HG02763 (cell line): Measurements from ENCODE around the gene TCHHL1.
"Not testable (repeated sequence)": the region's sequence is repeated elsewhere in the genome, so short reads cannot be mapped to it uniquely, and the experiment has no call there.

Experiments used
- ATAC-seq: cut with Tn5 transposase; IDR thresholded peaks from one replicate; pipeline ENCODE4 v1.9.1; 2021; ENCODE audit warnings: mild to moderate bottlenecking, moderate library complexity; ENCODE audit not compliant: unreplicated experiment

Gene TCHHL1

GRCh38 chr1:152096931-152097330, 8.1 kb upstream of the TCHHL1 start:
- no peak for ATAC-seq

- no peak for ATAC-seq
These were observed 2.1 kb downstream of the TCHHL1 start for GRCh38 chr1:152086760-152087159.

GRCh38 chr1:152084853-152085252, 4.0 kb downstream of the TCHHL1 start:
- no peak for ATAC-seq

- ATAC-seq, result not testable (repeated sequence)
These were observed 7.8 kb downstream of the TCHHL1 start for GRCh38 chr1:152081026-152081425.

GRCh38 chr1:152080494-152080893, 8.4 kb downstream of the TCHHL1 start:
- ATAC-seq, result not testable (repeated sequence)

- no peak for ATAC-seq
These were observed 9.9 kb downstream of the TCHHL1 start for GRCh38 chr1:152078831-152079441.

- ATAC-seq, result no peak
These were observed 16.6 kb downstream of the TCHHL1 start for GRCh38 chr1:152072311-152072710.

GRCh38 chr1:152071123-152071522, 17.7 kb downstream of the TCHHL1 start:
- no peak for ATAC-seq

- ATAC-seq, result no peak
These were observed 20.9 kb downstream of the TCHHL1 start for GRCh38 chr1:152067929-152068328.

GRCh38 chr1:152067150-152067549, 21.7 kb downstream of the TCHHL1 start:
- no peak for ATAC-seq

- no peak for ATAC-seq
These were observed 26.9 kb downstream of the TCHHL1 start for GRCh38 chr1:152061952-152062351.

GRCh38 chr1:152053375-152053774, 35.5 kb downstream of the TCHHL1 start:
- no peak for ATAC-seq

GRCh38 chr1:152052606-152053005, 36.3 kb downstream of the TCHHL1 start:
- no peak for ATAC-seq

- ATAC-seq, result no peak
These were observed 37.8 kb downstream of the TCHHL1 start for GRCh38 chr1:152050886-152051675.

- no peak for ATAC-seq
These were observed 39.4 kb downstream of the TCHHL1 start for GRCh38 chr1:152049291-152050083.

GRCh38 chr1:152048416-152049009, 40.4 kb downstream of the TCHHL1 start:
- ATAC-seq, result peak; percentile 7

GRCh38 chr1:152047730-152048415, 41.0 kb downstream of the TCHHL1 start:
- ATAC-seq, result peak; percentile 94

- ATAC-seq, result no peak
These were observed 41.5 kb downstream of the TCHHL1 start for GRCh38 chr1:152047413-152047729.

- no peak for ATAC-seq
These were observed 44.5 kb downstream of the TCHHL1 start for GRCh38 chr1:152044386-152044785.

GRCh38 chr1:152043870-152044269, 45.0 kb downstream of the TCHHL1 start:
- ATAC-seq, result no peak

- no peak for ATAC-seq
These were observed 46.8 kb downstream of the TCHHL1 start for GRCh38 chr1:152042030-152042429.
